ENCODE measurements around the gene SMR3B. TPM values are rescaled to one million over a fixed set of nuclear protein-coding genes. Genes with fewer than 3 reads are reported as not detected.

SMR3B gene
- total RNA-seq, 4 donors from 2014 or later: not detected

DNA sequence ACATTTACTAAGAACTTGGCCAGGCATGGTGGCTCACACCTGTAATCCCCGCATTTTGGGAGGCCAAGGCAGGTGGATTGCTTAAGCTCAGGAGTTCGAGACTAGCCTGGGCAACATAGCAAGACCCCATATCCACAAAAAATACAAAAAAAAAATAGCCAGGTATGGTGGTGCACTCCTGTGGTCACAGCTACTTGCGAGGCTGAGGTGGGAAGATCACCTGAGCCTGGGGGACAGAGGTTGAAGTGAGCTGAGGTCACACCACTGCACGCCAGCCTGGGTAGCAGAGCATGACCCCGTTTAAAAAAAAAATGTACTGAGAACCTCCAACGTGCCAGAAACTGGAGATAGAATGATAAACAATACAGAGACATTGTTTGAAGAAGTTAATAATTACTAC lies 22.8 kb downstream of the SMR3B start:
- no peak for TF ChIP-seq CTCF (IDR thresholded peaks at IDR 0.05)
- no peak for TF ChIP-seq POLR2A (IDR thresholded peaks at IDR 0.05)
- no peaks in the 10 kb centered on the region for H3K4me1 ChIP-seq
- H3K27me3 ChIP-seq: no peaks in the 10 kb centered on the region
- no peaks in the 10 kb centered on the region for H3K36me3 ChIP-seq
- no peak overlapping the region for H3K27ac ChIP-seq
- no peak overlapping the region for H3K4me3 ChIP-seq
- no peak for DNase-seq
- H3K9me3 ChIP-seq: no peaks in the 10 kb centered on the region

DNA sequence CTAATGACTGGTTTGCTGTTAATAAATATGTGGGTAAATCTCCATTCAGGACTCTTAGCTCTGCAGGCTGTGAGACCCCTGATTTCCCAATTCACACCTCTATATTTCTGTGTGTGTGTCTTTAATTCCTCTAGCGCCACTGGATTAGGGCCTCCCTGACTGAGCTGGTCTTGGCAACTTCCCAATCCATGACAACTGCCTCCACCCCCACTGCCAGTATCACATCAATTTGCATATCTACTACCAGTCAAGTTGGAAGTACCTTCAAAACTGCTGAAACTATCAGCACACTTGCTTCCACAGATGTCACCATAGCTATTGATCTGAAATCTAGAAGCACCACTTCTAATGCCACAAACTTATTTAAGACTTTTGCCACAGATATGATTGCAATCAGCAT lies 42.4 kb downstream of the SMR3B start:
- Histone ChIP-seq H3K9me3 (no peaks in the 10 kb centered on the region), H3K27me3 (no peaks in the 10 kb centered on the region), H3K4me3 (no peak overlapping the region), H3K27ac (no peak overlapping the region), H3K4me1 (no peaks in the 10 kb centered on the region), H3K36me3 (no peaks in the 10 kb centered on the region)
- TF ChIP-seq POLR2A (IDR thresholded peaks at IDR 0.05): no peak
- TF ChIP-seq CTCF (IDR thresholded peaks at IDR 0.05): no peak
- no peak for DNase-seq

DNA sequence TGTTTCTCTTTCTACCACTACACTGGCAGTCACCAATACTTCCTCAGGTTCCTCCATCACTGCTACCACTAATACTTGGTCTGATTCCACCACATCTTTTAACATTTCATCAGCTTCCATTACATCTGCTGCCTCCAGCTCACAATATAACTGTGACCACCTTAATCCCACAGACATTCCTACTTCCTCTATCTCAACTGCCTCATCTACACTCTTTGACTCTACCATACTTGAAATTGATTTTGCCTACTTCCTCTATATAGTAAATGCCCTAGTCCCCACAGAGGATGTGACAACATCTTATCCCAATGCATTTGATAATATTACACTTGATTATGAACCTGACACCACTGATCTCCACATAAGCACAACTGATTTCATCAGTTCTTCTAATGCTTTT lies 43.9 kb downstream of the SMR3B start:
- Histone ChIP-seq H3K27ac (no peak overlapping the region), H3K36me3 (no peaks in the 10 kb centered on the region), H3K9me3 (no peaks in the 10 kb centered on the region), H3K27me3 (no peaks in the 10 kb centered on the region), H3K4me1 (no peaks in the 10 kb centered on the region), H3K4me3 (no peak overlapping the region)
- DNase-seq: no peak
- TF ChIP-seq CTCF (IDR thresholded peaks at IDR 0.05) (no peak), POLR2A (IDR thresholded peaks at IDR 0.05) (no peak)

DNA sequence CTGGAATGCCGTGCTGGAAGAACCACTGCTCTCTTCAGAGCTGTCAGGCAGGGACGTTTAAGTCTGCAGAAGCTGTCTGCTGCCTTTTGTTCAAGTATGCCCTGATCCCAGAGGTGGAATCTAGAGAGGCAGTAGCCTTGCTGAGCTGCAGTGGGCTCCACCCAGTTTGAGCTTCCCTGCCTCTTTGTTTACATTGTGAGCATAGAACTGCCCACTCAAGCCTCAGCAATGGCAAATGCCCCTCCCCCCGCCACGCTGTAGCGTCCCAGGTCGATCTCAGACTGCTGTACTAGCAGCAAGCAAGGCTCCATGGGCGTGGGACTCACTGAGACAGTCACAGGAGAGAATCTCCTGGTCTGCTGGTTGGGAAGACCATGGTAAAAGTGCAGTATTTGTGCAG lies 54.3 kb downstream of the SMR3B start:
- no peak for TF ChIP-seq POLR2A (IDR thresholded peaks at IDR 0.05)
- no peak for TF ChIP-seq CTCF (IDR thresholded peaks at IDR 0.05)
- Histone ChIP-seq H3K4me3 (no peak overlapping the region), H3K27ac (no peak overlapping the region), H3K9me3 (no peaks in the 10 kb centered on the region), H3K4me1 (no peaks in the 10 kb centered on the region), H3K36me3 (no peaks in the 10 kb centered on the region), H3K27me3 (no peaks in the 10 kb centered on the region)
- no peak for DNase-seq

Other genes starting within 250 kb of the SMR3B start
- not detected for gene PRR27, start 228.9 kb upstream of the SMR3B start, total RNA-seq
- gene ODAM, start 187.4 kb upstream of the SMR3B start, total RNA-seq: not detected
- 10 to 100 TPM in 1 of 4 donors, 1 to 10 TPM in 1, not detected in 2; 2.4 to 36.3 TPM for gene FDCSP, start 157.0 kb upstream of the SMR3B start, total RNA-seq
- not detected for gene CSN3, start 140.5 kb upstream of the SMR3B start, total RNA-seq
- gene CABS1, start 48.1 kb upstream of the SMR3B start, total RNA-seq: not detected
- gene SMR3A, start 22.4 kb upstream of the SMR3B start, total RNA-seq: not detected
- not detected for gene OPRPN, start 14.8 kb downstream of the SMR3B start, total RNA-seq
- not detected for gene MUC7, start 89.1 kb downstream of the SMR3B start, total RNA-seq
- not detected for gene AMTN, start 135.4 kb downstream of the SMR3B start, total RNA-seq
- not detected for gene AMBN, start 209.1 kb downstream of the SMR3B start, total RNA-seq
- not detected for gene ENAM, start 245.6 kb downstream of the SMR3B start, total RNA-seq

Data from Peyer's patch (tissue), 4 donors.